Stimulated activated CD8-positive, alpha-beta memory T cell treated with anti-CD3 and anti-CD28 coated beads, Interleukin-7, amount 100 ng/mL, for 1 hour (primary cell): Measurements from ENCODE around the gene CAB39.
A peak's percentile ranks its signal among the peaks of the same experiment; 100 is the strongest.

Experiments used
- DNase-seq, 2 donors: peaks; one replicate each; pipeline ENCODE4 v3.0.0-alpha.2; 2020; ENCODE audit warnings: low read depth in 2 of 2

Gene CAB39

DNA sequence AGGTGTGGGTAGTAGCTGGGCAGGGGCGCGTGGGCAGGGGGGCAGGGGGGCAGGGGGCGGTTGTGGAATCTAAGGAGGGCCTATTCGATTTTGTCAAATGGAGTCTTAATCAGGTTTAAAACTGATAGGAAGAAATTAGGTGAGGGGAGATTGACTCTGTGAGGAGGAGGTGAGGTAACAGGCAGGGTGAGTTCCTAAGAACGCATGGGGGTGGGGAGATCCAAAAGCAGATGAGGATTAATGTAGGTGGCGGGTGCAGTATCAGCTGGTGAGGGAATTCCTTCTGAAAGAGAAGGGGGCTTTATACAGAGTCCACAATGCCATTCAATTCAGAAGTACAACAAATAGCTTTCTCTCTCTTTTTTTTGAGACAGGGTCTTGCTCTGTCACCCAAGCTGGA, 72.7 kb downstream of the CAB39 start:
- DNase-seq = no peak

DNA sequence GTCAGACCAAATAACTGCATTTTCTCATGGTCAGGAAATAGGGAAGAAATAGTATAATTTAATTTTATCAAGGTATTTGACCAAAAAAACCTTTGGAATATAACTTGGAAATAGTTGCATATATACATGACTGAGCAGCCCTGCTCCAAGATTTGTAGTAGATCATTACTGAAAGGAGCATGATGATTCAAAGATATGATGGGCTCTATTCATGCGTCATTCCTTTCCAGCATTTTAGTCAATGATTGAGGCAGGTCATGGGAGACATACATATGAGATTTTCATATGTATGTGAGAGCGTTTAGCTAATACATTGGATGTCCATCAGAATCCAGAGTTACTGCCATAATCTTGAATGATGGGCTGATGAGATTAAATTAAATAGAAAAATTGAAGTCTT, 74.5 kb downstream of the CAB39 start:
- no peak for DNase-seq

DNA sequence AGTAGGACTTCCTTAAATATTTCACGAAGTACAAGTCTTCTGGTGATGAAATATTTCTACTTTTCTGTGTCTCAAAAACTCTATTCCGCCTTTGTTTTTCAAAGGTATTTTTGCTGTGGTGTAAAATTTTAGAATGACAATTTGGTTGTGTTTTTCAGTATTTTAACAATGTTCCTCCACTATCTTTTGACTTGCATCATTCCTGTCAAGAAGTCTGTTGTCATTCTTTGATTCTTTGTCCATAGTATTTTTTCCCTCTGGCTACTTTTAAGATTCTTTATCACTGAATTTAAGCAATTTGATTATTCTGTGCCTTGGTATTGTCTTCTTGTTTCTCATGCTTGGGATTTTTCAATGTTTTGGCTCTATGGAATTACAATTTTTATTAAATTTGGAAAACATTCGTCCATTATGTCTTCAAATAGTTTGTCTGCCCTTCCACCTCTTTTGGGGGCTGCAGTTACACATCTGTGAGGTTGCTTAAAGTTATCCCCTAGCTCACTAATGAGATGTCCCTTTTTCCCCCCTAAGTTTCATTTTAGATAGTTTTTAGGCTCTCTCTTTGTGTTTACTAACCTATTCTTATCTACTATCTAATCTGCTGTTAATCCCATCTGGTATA, 76.0 kb downstream of the CAB39 start:
- DNase-seq = no peak

DNA sequence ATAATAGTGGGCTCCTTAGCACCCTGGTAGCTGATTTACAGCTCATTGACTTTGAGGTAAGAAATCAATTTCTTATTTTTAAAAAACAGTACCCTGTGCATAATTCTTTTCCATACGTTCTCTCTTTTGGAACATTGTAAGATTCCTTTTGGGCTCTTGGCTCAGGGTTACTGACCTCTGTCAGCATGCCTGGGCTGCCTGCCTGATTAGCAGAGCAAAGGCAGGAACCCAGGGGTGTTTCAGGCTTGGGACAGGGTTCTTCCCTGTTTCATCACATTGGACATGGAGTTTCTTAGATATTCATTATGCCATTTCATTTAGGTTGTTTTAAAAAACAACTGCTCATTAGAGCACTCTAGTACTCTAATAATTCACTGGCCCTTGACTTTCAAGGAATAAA, 78.3 kb downstream of the CAB39 start:
- DNase-seq = no peak

DNA sequence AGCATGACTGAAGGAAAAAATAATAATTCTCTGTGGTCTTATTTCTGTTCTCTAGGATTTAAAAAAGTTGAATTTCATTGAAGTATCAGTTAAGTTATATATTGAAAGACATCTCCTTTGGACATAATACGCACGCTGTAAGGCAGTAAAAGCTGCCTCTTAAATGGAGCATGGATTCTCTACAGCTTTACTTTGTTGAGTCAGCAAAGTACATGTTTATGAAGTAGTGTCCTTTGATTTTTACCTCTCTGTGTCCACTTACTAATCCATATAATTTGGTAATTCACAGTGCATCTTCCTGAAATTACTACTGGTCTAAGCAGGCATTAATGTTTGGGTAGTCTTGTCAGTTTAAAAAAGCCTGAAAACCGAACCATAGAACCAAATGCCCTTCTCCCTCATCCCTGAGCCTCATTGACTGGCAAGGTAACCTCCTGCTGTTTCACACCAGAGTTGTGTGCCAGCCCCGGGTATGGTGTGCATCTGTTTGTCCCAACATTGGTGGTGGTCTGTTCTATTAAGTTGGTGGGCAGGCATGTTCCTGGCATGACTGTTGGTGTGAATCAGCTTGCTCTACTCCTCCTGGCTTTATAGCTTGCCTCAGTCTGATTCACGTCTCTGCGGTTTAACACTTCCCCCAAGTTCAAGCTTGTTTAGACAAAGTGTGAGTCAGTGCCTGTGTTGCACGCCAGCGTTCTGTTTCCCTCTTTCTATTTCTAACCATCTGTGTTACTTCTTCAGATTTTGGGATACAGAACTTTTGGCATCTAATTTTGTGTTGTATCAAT, 81.1 kb downstream of the CAB39 start:
- DNase-seq = peak; percentile 38 to 48

DNA sequence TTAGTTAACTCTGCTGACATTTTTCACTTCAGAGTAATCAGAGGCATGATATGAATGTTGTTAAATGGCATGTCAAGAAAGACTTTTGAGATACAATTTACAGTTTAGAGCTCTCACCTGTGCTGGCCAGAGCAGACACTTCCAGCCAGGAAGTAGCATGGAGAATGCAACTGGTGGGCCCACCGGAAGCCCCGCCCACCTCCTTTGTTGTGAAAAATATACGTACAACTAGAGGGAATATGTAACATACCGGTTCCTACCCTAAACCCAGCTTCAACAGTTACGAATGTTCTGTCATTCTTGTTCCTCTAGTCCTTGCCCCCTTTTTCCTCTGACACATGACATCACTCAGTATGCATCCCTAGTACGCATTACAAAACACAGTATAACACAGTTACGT, 81.9 kb downstream of the CAB39 start:
- DNase-seq = no peak

DNA sequence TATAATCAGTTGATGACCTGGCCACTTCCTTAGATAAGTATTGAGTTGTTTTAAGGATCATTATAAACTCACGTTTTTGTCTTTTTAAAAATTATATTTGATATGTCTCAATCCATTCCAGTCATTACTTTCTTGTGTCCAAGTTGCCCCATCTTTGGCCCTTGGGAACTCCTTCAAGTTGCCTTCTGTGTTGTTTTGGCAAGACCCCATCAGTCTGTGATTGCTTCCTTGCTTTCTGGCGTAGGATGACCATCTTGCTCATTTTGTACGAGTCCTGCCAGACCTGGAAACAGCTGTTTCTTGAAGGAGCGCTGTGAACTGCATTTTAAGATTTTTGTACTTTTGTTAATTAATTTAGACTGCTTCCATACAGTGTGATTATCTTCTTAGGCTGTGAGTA, 83.2 kb downstream of the CAB39 start:
- DNase-seq = no peak

DNA sequence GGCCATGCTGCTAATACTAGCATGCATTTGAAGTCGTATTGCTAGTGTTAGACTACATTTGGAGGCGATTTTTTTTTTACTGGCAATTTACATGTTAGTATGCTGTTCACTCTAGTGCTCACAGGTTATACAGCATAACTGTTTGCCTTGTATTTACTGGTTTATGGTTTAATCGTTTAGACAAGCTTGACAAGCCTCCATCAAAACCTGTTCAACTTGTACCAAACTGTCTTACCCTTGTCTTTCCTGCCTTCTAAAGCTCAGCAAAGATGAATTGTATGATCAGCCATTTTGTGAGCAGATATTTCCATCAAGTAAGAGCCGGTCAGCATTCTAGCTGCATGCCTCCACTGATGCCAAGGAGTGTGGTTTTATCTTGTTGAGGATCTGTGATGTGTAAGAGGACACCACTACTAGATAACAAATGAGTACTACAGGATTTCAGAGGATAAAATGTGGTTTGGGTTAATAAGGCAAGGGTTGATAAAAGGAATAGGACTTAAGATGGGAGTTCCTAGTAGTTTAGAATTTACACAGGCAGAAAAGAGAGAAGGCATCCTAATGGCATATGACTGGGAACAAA, 83.7 kb downstream of the CAB39 start:
- DNase-seq = no peak

DNA sequence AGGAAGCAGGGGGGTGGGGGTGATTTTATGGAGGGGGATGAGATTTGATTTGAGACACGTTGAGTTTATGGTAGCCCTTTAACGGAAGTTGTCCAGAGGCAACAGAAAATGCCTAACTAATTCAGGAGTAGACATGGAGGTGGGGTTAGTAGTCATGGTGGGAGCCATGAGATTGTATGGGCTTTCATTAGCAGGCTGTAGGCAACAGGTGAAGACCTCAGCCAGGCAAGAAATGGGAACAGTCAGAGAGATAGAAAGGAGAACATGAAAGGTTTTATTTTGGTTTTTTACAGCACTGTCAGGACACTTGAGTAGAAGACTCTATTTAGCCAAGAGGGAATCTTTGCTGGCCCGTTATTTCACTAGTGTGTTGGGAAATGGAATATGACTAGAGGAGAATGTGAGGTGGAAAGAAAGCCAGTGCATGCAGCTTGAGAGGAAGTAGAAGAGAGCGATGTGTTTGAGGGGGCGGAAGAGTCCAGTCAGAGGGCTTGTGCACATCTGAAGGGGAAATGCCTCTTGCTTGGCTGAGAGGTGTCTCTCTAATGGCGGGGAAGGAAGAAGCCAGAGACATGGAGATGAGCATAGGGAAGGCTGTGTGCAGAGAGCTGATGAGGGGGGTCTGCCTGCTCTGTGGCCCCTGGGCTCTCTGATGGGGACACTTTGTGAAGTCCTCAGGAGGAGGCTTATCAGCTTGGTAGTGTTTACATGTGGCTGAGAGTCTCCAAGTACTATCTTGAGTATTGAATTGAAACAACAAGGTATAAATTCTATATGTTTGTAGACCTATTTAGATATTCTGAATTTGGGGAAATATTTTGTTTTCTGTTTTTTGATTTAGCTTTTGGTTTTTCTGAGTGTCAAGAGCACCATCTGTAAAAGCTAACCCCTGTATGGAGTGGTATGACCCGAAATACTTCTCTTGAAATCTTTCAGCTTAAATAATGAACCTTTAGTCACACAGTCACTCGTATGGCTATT, 85.2 kb downstream of the CAB39 start:
- DNase-seq = no peak

DNA sequence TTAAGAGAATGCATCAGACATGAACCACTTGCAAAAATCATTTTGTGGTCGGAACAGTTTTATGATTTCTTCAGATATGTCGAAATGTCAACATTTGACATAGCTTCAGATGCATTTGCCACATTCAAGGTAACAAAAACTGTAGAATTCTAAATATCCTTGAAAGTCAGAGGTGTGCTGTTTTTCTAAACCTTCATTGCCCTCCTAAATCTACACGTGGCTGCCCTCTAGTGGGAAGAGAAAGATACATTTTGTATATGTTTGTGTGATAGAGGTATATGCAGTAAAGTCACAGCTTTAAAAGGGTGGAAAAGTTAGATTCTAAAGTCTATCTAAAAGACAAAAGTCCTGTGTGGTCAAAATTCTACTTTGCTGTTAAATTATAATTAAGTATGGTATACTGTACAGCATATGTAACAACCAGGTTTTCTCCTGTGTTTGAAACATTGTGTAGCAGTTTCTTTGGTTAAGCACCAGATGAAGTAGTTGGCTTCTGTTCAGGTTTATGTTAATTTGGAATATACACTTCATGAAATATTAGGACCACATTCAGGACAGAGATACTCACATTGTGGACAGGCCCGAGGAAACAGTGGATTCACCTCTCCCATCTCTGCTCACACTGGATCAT, 86.2 kb downstream of the CAB39 start:
- no peak for DNase-seq

DNA sequence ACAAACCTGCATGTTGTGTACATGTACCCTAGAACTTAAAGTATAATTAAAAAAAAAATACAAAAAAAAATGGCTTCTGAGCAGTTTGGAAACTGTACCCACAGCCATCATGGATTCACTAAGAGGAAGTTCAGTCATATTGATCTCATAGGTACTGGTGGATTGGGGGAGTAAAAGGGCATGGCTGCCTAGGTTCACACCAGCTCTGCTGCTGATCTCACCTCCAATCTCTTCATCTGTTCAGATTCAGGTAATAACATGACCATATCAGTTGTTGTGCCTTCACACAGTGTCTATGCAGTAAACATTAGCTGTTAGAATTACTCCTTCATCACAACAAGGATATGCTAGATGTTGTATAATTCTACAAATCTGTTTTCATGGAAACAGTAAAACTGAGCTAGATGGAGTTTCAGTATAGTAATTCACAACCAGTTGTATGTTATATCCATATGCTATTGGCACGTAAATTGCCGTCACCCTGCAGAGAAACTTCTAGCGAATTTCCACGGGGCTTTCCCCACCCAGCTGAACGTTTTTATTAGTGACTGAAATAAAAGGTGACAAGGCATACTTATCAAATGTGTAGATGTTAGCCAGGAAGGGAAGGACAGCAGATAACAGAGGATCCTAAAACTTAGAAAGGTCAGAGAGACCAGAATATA, 92.8 kb downstream of the CAB39 start:
- no peak for DNase-seq

DNA sequence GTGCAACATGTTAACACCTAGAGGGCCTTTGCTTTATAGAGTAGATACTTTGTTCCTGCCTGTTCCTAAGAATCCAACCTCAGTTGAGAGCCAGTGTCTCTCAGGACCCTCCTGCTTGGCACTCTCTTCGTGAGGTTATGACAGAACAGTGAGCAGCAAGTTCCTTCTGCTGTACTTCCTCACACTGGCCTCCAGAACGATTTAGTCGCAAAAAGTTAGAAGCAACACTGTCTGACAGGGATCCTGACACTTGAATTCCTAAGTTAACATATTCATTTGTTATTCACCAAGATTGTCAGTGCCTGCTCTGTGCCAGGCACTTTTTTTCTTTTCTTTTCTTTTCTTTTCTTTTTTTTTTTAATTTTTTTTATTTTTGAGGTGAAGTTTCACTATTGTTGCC, 95.1 kb downstream of the CAB39 start:
- no peak for DNase-seq

DNA sequence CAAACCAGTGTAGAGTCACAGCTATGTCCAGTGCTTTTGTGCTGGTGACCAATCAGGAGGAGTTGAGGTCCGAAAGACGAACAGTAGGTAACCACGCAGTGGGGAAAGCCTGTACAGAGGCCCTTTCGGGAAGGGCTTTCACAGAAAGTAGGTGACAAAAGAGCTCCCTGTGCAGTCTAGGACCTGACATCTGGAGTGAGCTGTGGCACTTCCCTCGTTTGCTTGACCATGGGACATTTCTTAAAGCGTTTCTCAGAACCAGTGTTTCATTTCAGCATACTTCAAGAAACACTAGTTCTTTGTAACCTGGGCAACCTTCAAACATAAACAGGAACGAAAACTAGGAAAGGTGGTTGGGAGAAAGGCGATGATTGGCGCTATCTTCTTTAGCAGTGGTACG, 96.4 kb downstream of the CAB39 start:
- no peak for DNase-seq

DNA sequence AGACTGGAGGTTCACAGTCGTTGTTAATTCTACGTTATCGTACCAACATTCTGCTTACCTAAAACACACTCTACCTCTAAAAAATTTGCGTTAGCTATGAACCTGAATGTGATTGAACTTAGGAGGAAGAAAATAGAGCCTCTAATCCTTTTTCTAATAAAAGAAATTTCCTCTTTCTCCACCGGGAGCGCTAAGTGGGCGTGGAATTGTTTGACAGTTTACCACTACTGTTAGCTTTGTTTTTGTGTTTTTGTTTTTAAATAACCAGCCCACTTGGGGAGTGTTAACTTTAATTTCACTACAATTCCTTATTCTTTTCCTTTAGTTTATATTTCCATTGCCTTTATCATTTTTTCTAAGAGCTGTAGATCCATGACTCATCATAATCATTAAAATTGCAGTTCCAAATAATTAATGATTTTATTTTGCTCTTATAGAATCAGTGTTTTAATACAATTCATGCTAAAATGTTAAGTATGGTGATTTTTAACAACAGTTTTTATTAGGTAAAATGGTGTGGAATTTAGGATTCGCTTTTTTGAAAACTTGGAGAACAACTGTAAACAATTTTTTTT, 97.1 kb downstream of the CAB39 start:
- no peak for DNase-seq

DNA sequence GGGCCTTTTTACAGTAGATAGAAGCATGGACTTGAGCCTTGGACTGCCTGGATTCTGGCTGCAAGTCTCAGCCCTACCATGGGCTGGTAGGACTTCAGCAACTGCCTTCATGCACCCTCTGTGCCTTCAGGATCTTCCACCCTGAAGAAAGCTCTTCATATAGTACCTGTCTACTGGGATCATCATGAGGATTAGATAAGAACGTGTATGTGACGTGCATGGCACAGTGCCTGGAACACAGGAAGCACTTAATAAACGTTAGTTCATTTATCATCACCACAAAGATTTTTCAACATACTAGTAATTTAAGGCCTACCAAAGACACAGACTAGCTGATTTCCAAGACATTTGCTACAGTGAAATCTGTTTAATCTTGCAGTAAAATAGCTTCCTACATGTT, 98.9 kb downstream of the CAB39 start:
- no peak for DNase-seq

DNA sequence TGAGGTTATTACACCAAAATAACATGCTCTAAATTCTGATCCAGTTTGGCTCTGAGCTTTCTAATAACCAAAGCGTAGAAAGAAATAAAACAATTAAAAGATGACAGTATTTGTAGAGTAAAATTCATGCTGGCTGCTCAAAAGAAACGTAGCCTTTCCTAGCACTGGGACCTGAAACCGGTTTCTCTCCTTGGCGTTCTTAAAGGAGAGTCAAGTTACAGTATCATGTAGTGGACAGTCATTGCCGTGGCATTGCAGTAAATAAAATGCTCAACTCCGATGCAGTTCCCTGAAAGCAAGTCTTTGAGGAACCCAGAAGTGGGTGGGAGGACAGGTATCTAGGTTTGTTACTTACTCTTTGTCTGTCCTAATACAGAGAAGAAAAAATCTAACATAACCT, 99.4 kb downstream of the CAB39 start:
- DNase-seq = no peak

DNA sequence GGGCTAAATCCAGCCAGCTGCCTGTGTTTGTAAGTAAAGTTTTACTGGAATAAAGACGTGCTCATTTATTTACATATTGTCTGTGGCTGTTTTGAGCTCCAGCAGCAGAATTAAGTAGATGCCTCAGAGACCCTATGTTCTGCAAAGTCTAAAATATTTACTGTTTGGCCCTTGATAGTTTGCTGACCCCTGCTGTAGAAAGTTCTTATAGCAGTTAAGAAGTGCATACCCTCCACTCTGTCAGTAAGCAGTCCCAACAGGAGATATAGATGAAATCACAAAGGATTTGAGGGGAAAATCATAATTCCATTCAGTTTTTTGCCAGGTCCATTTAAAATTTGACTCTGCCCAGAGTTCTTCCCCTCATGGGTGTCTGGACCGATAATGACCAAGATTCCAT, 102.0 kb downstream of the CAB39 start:
- DNase-seq = no peak

DNA sequence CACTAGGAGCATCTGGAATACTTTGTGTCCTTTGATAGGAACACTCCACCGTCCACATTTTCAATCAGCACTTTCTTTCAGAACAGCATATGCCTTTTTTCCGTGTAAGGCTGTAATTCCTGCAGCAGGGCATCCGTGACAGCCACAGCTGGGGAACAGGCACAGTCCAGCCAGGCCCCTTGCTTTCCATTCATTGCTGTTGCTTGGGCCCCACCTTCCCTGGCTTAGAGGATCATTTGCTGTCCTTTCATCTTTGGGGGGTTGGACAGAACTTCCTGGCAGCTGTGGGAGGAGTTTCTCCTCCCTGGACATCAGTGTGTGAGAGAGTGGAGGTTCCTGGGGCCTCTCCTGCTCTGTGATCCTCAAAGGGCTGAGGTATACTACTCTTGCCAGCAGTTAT, 102.4 kb downstream of the CAB39 start:
- no peak for DNase-seq

DNA sequence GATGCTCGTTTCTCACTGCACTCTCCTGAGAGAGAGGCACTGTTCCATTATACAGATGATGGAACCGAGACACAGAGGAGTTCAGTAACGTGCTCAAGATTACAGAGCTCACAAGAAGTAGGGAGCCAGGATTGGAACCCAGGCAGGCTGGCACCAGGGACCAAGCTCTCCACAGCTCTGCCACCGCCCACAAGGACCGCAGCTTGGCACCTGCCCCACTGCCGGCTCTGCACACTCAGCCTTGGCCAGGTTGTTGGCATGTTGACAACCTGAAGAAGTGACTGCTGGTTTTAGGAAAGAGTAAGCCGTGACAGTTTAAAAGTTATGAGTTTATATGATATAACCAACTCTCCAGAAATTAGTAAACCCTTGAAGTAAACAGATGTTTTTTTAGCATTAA, 104.1 kb downstream of the CAB39 start:
- DNase-seq = no peak

DNA sequence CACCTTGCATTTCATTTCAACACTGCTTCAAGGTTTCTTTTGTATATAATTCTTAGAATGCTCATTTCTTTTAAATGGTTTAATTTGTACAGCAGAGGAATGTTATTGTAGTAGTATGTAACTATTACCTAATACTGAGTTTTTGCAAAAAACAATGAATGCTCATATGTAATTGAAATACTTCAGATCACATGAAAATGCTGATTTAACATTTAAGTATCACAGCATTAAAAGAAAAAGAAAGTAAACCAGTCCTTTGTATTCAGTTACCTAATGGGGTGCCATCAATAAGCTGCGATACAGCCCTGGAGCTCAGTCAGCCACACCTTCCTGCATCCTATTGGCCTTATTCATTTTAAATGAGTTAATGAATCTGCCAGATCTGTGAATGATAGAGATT, 106.8 kb downstream of the CAB39 start:
- no peak for DNase-seq
